Measurements from ENCODE around the gene MYO18A. TPM values are rescaled to one million over a fixed set of nuclear protein-coding genes. Genes with fewer than 3 reads are reported as not detected.

Gene MYO18A
- total and polyA plus RNA-seq, 12 donors = 61.4 to 442 (median 327) TPM

DNA sequence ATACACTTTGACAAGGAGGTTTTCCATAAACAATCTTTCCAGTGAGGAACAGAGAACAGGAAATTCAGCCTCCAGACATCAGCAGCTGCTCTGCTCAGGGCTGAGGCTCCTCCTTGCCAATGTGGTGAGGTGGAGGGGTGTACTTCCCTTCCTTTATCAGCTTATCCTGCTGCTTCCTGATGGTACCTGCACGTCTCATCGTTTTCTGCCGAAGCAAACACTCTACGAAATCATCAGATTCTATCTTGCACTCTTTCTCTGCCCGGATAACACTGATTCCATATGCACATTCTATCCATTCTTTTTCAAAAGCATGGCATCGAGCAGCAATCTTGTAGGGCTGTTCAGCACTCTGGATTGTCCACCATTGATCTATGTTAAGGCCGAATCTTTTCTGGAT, 159.0 kb downstream of the MYO18A start:
- Histone ChIP-seq H3K27ac (no peak overlapping the region), H3K4me1 (peaks cover 0 to 11% (median 7%) of the 10 kb centered on the region in 9 donors), H3K9me3 (no peaks in the 10 kb centered on the region), H3K4me3 (no peak overlapping the region), H3K27me3 (peaks cover 8 to 68% (median 59%) of the 10 kb centered on the region in 7 donors), H3K36me3 (no peaks in the 10 kb centered on the region)
- intact Hi-C loops (cut with DNase I) = no loop called here
- ATAC-seq = no peak
- no peak for TF ChIP-seq CTCF (IDR thresholded peaks at IDR 0.05)
- WGBS, 2 donors = 50 to 62% methylated on average over 7 of the region's 7 CpGs
- DNase-seq = no peak

Other genes with a start within 250 kb of the MYO18A start
- 10 to 100 TPM; 18.4 to 28.0 (median 21.6) TPM for gene PHF12, start 228.9 kb downstream of the MYO18A start, total RNA-seq
- 10 to 100 TPM in 1 of 2 donors, 1 to 10 TPM in 1; 7.3 to 11.2 TPM for gene PHF12, start 228.9 kb downstream of the MYO18A start, polyA plus RNA-seq
- not detected for gene SEZ6, start 174.4 kb downstream of the MYO18A start, total RNA-seq
- gene SEZ6, start 174.4 kb downstream of the MYO18A start, polyA plus RNA-seq = not detected
- 1 to 10 TPM in 3 of 10 donors, under 1 TPM in 5, not detected in 2; 0.32 to 4.1 (median 0.91) TPM for gene PIPOX, start 137.3 kb downstream of the MYO18A start, total RNA-seq
- under 1 TPM; 0.12 to 0.22 TPM for gene PIPOX, start 137.3 kb downstream of the MYO18A start, polyA plus RNA-seq
- gene CRYBA1, start 66.5 kb upstream of the MYO18A start, total RNA-seq = not detected
- gene CRYBA1, start 66.5 kb upstream of the MYO18A start, polyA plus RNA-seq = not detected
- gene NUFIP2, start 113.8 kb upstream of the MYO18A start, total RNA-seq = 10 to 100 TPM; 32.1 to 58.3 (median 39.6) TPM
- 10 to 100 TPM in 1 of 2 donors, 1 to 10 TPM in 1; 7.1 to 11.5 TPM for gene NUFIP2, start 113.8 kb upstream of the MYO18A start, polyA plus RNA-seq
- gene TAOK1, start 210.0 kb upstream of the MYO18A start, total RNA-seq = 10 to 100 TPM; 49.6 to 86.9 (median 70.7) TPM
- 1 to 10 TPM; 6.4 to 8.9 TPM for gene TAOK1, start 210.0 kb upstream of the MYO18A start, polyA plus RNA-seq

Measured in heart right ventricle (tissue), 16 donors.